HepG2 (cell line): ENCODE results near the gene MYO18A. TPM values are rescaled to one million over a fixed set of nuclear protein-coding genes. Genes with fewer than 3 reads are reported as not detected.

Experiments used
- ATAC-seq: fragments of 200-7000 bp; cut with Tn5 transposase; 3 replicates; pipeline ENCODE4 v1.9.1; 2020; ENCODE audit warnings: mild to moderate bottlenecking, moderate library complexity
- BruUV-seq: library from RNA; stranded (reverse); fragments of 400-500 nt; replicated peaks from 2 replicates; lab custom pipeline; 2021; lab: Mats Ljungman, UMichigan
- CTCF ChIA-PET: fragments of 300-600 bp; formaldehyde crosslinking; extraction: SDS; loops from one replicate; lab custom pipeline; 2021; ENCODE audit warnings: low total read pairs, inconsistent platforms, low intra/inter-chr PET ratio; lab: Yijun Ruan, JAX
- POLR2A ChIA-PET: fragments of 350-600 bp; sonication (Branson Sonifier 250); formaldehyde crosslinking; loops from one replicate; lab custom pipeline; 2020; ENCODE audit warnings: antibody characterized with exemption, inconsistent platforms; lab: Yijun Ruan, JAX
- DNase-seq: peaks from one replicate; pipeline ENCODE4 v3.0.0-alpha.2; 2015; ENCODE audit warnings: low spot score
- FAIRE-seq: peaks from 3 replicates; lab custom pipeline; 2011; peaks lifted over from hg19 to GRCh38; lab: Jason Lieb, UNC
- H2AFZ ChIP-seq: one replicate; pipeline ENCODE4 v1.6.1; 2011; ENCODE audit warnings: low read length, inconsistent platforms
- H3K27ac ChIP-seq: fragments of 300-600 bp; 3 replicates; pipeline ENCODE4 v1.8.0; 2011; ENCODE audit warnings: mixed run types, mild to moderate bottlenecking, mixed read lengths, low read length, inconsistent platforms; ENCODE audit not compliant: insufficient read depth; ENCODE audit errors: extremely low read length
- H3K27me3 ChIP-seq, 2 experiments: fragments of 200-600 bp in 1 of 2; 2 replicates in 1 of 2; 3 replicates in 1 of 2; pipeline versions ENCODE4 v1.6.0 to v1.8.0; 2011; ENCODE audit warnings: low read length in 2 of 2, mild to moderate bottlenecking in 2 of 2, moderate library complexity in 2 of 2, inconsistent platforms in 1 of 2; ENCODE audit not compliant: insufficient read depth in 2 of 2, control insufficient read depth in 1 of 2
- H3K36me3 ChIP-seq, 2 experiments: fragments of 200-600 bp in 1 of 2; replicated peaks in 1 of 2; 2 replicates in 1 of 2; 3 replicates in 1 of 2; pipeline versions ENCODE4 v1.5.1 to v1.8.0; 2011; ENCODE audit warnings: low read length in 2 of 2, inconsistent platforms in 1 of 2; ENCODE audit not compliant: insufficient read depth in 2 of 2, control insufficient read depth in 1 of 2
- H3K4me1 ChIP-seq: 2 replicates; pipeline ENCODE4 v1.5.1; 2012; ENCODE audit warnings: low read length, inconsistent platforms; ENCODE audit not compliant: insufficient read depth
- H3K4me2 ChIP-seq: 2 replicates; pipeline ENCODE4 v1.6.0; 2011; ENCODE audit warnings: low read depth, low read length, inconsistent platforms
- H3K4me3 ChIP-seq, 3 experiments: fragments of 200-600 bp in 1 of 3; sonication (generic), shearing (Covaris generic) in 1 of 3; replicated peaks in 1 of 3; 2 replicates each; pipeline ENCODE4 v1.5.1; 2011 to 2016; ENCODE audit warnings: low read length in 3 of 3, inconsistent platforms in 2 of 3, low read depth in 2 of 3, mild to moderate bottlenecking in 2 of 3, control low read depth in 1 of 3, mixed read lengths in 1 of 3; ENCODE audit not compliant: insufficient read depth in 1 of 3
- H3K79me2 ChIP-seq: one replicate; pipeline ENCODE4 v1.6.1; 2011; ENCODE audit warnings: low read length, inconsistent platforms; ENCODE audit not compliant: insufficient read depth
- H3K9ac ChIP-seq: 2 replicates; pipeline ENCODE4 v1.6.0; 2011; ENCODE audit warnings: mild to moderate bottlenecking, low read depth, low read length, inconsistent platforms; ENCODE audit not compliant: insufficient read depth
- H3K9me3 ChIP-seq: 2 replicates; pipeline ENCODE4 v1.5.1; 2012; ENCODE audit warnings: mild to moderate bottlenecking, low read length
- H4K20me1 ChIP-seq: 2 replicates; pipeline ENCODE4 v1.6.0; 2011; ENCODE audit warnings: inconsistent platforms, mild to moderate bottlenecking, low read length, moderate library complexity; ENCODE audit not compliant: insufficient read depth
- GTF2F1 ChIP-seq: fragments of 150-350 bp; IDR thresholded peaks from 2 replicates; pipeline ENCODE4 v1.6.1; 2014; ENCODE audit warnings: low read length
- KDM5B ChIP-seq: sonication (generic); formaldehyde crosslinking; IDR thresholded peaks from 2 replicates; pipeline ENCODE4 v1.4.0; 2020; ENCODE audit warnings: missing genetic modification reagents, mild to moderate bottlenecking, borderline replicate concordance
- NFKBIZ ChIP-seq: IDR thresholded peaks from 2 replicates; pipeline ENCODE4 v1.6.1; 2018; ENCODE audit warnings: missing genetic modification reagents, missing compliant biosample characterization
- U2AF1 ChIP-seq: fragments of 200-400 bp; formaldehyde crosslinking; optimal IDR thresholded peaks from 2 replicates; pipeline ENCODE3; 2017; ENCODE audit warnings: mild to moderate bottlenecking, low read depth, low read length
- ZMYM2 ChIP-seq: sonication (generic); formaldehyde crosslinking; IDR thresholded peaks from 2 replicates; pipeline ENCODE4 v1.8.0; 2022; ENCODE audit warnings: mild to moderate bottlenecking, missing genetic modification reagents
- ZNF12 ChIP-seq: sonication (generic); formaldehyde crosslinking; IDR thresholded peaks from 2 replicates; pipeline ENCODE4 v1.5.0; 2020; ENCODE audit warnings: missing genetic modification reagents
- ZNF746 ChIP-seq: sonication (generic); formaldehyde crosslinking; IDR thresholded peaks from 2 replicates; pipeline ENCODE4 v1.8.0; 2022; ENCODE audit warnings: mild to moderate bottlenecking, missing genetic modification reagents
- WGBS: methylation state at CpG from one replicate; pipeline ENCODE4 v1.1.6; 2017; ENCODE audit warnings: low lambda C conversion rate; 5-methylcytosine and 5-hydroxymethylcytosine counted together
- in situ Hi-C: cut with HindIII; loops from 2 replicates; pipeline ENCODE4 v1.10.0; 2017; ENCODE audit warnings: low pct_unique_long_range_greater_than_20kb; ENCODE audit not compliant: extremely low pct_ligation_motif_present
- intact Hi-C: fragments of 100-400 bp; cut with micrococcal nuclease; formaldehyde crosslinking; loops from one replicate; pipeline ENCODE4 v1.10.0; 2022; ENCODE audit not compliant: unreplicated experiment
- polyA plus RNA-seq, 8 experiments: library from polyadenylated mRNA; depleted of rRNA in 3 of 8; stranded (reverse) in 7 of 8; unstranded in 1 of 8; fragments of >200 nt; fragmentation: Illumina TruSeq in 4 of 8; extraction: Trizol in 4 of 8; gene quantifications; 2 replicates each; pipeline versions ENCODE4 v1.2.1 to v1.2.3, GENCODE V29; 2011 to 2016; ENCODE audit warnings: low read depth in 4 of 8, missing spikeins in 1 of 8, mixed read lengths in 1 of 8; ENCODE audit not compliant: insufficient read depth in 1 of 8
- total RNA-seq, 5 experiments: library from RNA; depleted of rRNA; stranded (reverse); fragments of >200 nt; fragmentation: Illumina TruSeq; extraction: Trizol; gene quantifications; 2 replicates each; pipeline ENCODE4 v1.2.3, GENCODE V29; 2016; ENCODE audit warnings: low read depth in 1 of 5
- TF ChIP-seq, protein P1 (sequence below), 2 experiments: sonication (generic) in 1 of 2; formaldehyde crosslinking in 1 of 2; IDR thresholded peaks; 2 replicates each; pipeline versions ENCODE4 v1.4.0 to v1.6.1; 2016 to 2020; ENCODE audit warnings: borderline replicate concordance in 1 of 2, low read depth in 1 of 2, mild to moderate bottlenecking in 1 of 2, missing genetic modification reagents in 1 of 2
- TF ChIP-seq, protein P2 (sequence below): sonication (generic); formaldehyde crosslinking; IDR thresholded peaks from 2 replicates; pipeline ENCODE4 v1.4.0; 2020; ENCODE audit warnings: low read depth, mild to moderate bottlenecking, missing genetic modification reagents
- TF ChIP-seq, protein P3 (sequence below): sonication (generic); formaldehyde crosslinking; IDR thresholded peaks from 2 replicates; pipeline ENCODE4 v1.5.1; 2020; ENCODE audit warnings: missing genetic modification reagents, mild to moderate bottlenecking, borderline replicate concordance

Gene MYO18A
- total and polyA plus RNA-seq, 2 of the 13 experiments (the other 11 are each of a cell fraction or from before 2014, with no cell fraction given), result 16.8 to 24.8 TPM

DNA sequence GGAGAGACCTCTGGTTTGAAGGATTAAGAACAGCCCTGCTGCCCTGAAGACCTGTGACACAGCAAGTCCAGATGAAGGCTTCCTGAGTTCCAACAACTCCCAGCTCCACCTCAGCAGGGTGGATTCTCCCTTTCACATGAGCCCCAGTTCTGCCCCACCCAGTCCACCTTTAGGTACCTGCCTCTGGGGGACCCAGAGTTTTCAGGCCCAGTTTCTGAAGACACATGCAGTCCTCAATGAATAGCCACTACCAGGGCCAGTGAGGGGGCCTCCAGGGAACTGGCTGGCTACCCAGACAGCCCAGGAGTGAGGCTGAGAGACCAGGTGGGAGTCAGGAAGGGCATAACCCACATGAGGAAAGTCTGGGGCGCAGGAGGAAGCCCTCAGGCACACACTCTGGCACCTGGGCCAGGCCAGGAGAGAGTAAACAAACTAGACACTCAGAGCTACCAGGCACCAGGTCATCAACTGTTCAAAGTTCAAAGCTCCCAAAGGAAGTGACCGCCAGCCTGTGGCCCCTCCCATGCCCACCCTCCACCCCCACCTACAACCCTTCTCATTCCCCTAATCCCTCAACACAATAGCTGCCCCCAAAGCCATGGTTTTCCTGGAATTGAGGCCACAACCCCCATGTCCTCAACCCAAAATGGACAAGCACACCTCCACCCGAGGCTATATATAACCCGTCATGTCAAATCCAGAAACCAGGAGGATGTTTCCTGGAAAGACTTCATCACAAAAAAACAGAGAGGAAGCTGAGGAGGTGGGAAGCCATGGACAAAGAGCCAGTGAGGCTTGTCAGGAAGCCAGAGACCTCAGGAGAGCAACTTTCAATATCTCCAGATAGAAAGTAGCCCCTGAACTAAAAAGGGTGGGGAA is 2.1 kb downstream of the MYO18A start:
- ATAC-seq (peak; percentile 66), DNase-seq (peak; percentile 92), FAIRE-seq (peak; percentile 72)
- Histone ChIP-seq H3K27ac (peak overlapping the region; percentile 98), H2AFZ (no peak overlapping the region), H3K4me2 (peak overlapping the region; percentile 98), H3K36me3 (no peaks in the 10 kb centered on the region), H3K4me3 (peak overlapping the region; percentile 68 to 88 (median 86)), H3K27me3 (no peaks in the 10 kb centered on the region; a peak in 1 of 5 replicates), H3K4me1 (peaks cover 37% of the 10 kb centered on the region), H3K9me3 (no peaks in the 10 kb centered on the region), H3K9ac (peak overlapping the region; percentile 93), H3K79me2 (peaks cover 39% of the 10 kb centered on the region), H4K20me1 (no peaks in the 10 kb centered on the region)
- POLR2A ChIA-PET, result interaction anchor here (1.0 to 6.6 kb wide), 18 partner anchors 8 to 459 kb away, joined by 3 to 618 read pairs (median 6); partner anchors contain the start of genes NUFIP2, PHF12, PIPOX and RPL23A
- CTCF ChIA-PET, result interaction anchor here (0.9 kb wide), 1 partner anchor 29 kb away, joined by 3 read pairs; no protein-coding TSS in a partner anchor
- WGBS, result 0% methylated on average over 3 of the region's 4 CpGs
- intact Hi-C loops, result loop anchor here (1.0 kb wide), 2 partner anchors 27 to 41 kb away; no protein-coding TSS in a partner anchor
- no TSS peak for BruUV-seq
- in situ Hi-C loops, result no loop called here
- TF ChIP-seq, protein P1, sequence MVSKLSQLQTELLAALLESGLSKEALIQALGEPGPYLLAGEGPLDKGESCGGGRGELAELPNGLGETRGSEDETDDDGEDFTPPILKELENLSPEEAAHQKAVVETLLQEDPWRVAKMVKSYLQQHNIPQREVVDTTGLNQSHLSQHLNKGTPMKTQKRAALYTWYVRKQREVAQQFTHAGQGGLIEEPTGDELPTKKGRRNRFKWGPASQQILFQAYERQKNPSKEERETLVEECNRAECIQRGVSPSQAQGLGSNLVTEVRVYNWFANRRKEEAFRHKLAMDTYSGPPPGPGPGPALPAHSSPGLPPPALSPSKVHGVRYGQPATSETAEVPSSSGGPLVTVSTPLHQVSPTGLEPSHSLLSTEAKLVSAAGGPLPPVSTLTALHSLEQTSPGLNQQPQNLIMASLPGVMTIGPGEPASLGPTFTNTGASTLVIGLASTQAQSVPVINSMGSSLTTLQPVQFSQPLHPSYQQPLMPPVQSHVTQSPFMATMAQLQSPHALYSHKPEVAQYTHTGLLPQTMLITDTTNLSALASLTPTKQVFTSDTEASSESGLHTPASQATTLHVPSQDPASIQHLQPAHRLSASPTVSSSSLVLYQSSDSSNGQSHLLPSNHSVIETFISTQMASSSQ (IDR thresholded peaks at IDR 0.05; ENCODE audit: low read depth), result no peak
- TF ChIP-seq, protein P1 (CRISPR knock-in tag; IDR thresholded peaks at IDR 0.05; ENCODE audit: borderline replicate concordance), result 0 out of 2 replicates have a peak, but pooled peaks have one; percentile 36
- TF ChIP-seq, protein P2, sequence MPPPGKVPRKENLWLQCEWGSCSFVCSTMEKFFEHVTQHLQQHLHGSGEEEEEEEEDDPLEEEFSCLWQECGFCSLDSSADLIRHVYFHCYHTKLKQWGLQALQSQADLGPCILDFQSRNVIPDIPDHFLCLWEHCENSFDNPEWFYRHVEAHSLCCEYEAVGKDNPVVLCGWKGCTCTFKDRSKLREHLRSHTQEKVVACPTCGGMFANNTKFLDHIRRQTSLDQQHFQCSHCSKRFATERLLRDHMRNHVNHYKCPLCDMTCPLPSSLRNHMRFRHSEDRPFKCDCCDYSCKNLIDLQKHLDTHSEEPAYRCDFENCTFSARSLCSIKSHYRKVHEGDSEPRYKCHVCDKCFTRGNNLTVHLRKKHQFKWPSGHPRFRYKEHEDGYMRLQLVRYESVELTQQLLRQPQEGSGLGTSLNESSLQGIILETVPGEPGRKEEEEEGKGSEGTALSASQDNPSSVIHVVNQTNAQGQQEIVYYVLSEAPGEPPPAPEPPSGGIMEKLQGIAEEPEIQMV (CRISPR knock-in tag), result peak; percentile 52; the same call in 1 of the 2 replicates
- TF ChIP-seq U2AF1 (peak; percentile 10), ZNF12 (0 out of 2 replicates have a peak, but pooled peaks have one; percentile 16), KDM5B (no peak), GTF2F1 (no peak), NFKBIZ (CRISPR knock-in tag) (peak; percentile 68), ZMYM2 (CRISPR knock-in tag) (no peak), ZNF746 (peak; percentile 82)
- TF ChIP-seq, protein P3, sequence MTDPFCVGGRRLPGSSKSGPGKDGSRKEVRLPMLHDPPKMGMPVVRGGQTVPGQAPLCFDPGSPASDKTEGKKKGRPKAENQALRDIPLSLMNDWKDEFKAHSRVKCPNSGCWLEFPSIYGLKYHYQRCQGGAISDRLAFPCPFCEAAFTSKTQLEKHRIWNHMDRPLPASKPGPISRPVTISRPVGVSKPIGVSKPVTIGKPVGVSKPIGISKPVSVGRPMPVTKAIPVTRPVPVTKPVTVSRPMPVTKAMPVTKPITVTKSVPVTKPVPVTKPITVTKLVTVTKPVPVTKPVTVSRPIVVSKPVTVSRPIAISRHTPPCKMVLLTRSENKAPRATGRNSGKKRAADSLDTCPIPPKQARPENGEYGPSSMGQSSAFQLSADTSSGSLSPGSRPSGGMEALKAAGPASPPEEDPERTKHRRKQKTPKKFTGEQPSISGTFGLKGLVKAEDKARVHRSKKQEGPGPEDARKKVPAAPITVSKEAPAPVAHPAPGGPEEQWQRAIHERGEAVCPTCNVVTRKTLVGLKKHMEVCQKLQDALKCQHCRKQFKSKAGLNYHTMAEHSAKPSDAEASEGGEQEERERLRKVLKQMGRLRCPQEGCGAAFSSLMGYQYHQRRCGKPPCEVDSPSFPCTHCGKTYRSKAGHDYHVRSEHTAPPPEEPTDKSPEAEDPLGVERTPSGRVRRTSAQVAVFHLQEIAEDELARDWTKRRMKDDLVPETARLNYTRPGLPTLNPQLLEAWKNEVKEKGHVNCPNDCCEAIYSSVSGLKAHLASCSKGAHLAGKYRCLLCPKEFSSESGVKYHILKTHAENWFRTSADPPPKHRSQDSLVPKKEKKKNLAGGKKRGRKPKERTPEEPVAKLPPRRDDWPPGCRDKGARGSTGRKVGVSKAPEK (CRISPR knock-in tag), result no peak
